Measurements from ENCODE around the gene LEMD2.

The LEMD2 gene

DNA sequence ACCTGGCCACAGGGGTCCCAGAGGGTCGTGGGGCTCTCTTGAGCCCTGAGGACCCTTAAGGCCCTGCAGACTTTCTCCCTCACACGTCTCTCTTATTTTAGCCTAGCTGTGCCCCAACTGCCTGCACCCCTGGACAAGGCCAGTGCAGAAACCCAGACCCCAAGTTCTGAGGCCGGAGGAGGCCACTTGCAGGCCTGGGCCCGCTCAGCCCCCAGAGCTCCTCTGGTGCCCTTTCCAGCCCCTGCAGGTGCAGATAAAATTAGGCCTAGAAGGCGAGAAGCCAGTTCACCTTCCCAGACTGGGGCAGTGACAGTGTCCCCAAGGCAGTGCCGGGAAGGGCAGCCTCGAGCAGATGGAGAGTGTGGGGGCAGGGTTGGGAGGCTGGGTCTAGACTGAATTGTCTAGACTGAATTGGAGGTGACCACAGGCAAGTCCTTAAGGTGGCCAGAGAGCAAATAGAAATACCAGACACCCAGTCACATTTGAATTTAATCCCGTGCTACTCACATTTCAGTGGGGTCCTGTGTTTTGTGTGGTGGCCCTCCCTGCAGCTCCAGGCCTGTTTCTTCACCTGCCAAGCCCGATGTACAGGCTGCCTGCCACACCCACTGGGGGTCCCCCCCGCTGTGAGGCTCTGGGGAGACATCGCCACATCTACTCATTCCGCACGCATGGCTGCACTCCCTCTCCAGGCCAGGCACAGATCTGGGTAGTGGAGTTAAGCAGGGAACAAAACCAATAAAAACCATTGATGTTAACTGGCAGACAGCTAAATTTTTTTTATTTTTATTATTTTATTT lies 33.7 kb downstream of the LEMD2 start:
- no peak overlapping the region for H3K4me3 Mint-ChIP-seq
- no peaks in the 10 kb centered on the region for H3K36me3 Mint-ChIP-seq (ENCODE audit: low read depth)
- H3K4me1 Mint-ChIP-seq (ENCODE audit: low read depth) = no peaks in the 10 kb centered on the region
- no peak for DNase-seq (ENCODE audit: low spot score)
- no peaks in the 10 kb centered on the region for H3K27me3 Mint-ChIP-seq (ENCODE audit: low read depth)
- no peak overlapping the region for H3K27ac Mint-ChIP-seq
- no peaks in the 10 kb centered on the region for H3K9me3 Mint-ChIP-seq

DNA sequence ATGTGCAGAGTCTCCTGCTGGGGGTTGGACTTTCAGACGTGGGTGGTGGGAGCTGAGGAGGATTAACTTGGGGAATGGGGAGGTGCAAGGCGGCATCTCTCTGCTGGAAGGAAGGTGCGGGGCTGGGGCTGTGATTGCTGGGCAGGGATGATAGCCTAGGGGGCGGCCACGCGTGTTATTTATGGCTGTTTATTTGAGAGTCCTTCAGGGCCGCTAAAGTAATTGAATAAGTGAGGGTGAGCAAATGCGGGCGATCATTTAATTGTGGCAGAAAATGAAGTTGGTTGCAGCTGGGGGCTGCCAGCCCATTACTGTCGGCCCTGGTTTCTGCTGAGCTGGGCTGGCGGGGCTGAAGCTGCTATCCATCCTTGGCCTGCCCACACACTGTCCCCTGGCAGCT lies 34.7 kb downstream of the LEMD2 start:
- Mint-ChIP-seq H3K36me3 (ENCODE audit: low read depth) (no peaks in the 10 kb centered on the region), H3K9me3 (no peaks in the 10 kb centered on the region), H3K4me1 (ENCODE audit: low read depth) (no peaks in the 10 kb centered on the region), H3K27ac (no peak overlapping the region), H3K4me3 (no peak overlapping the region), H3K27me3 (ENCODE audit: low read depth) (no peaks in the 10 kb centered on the region)
- DNase-seq (ENCODE audit: low spot score) = no peak

DNA sequence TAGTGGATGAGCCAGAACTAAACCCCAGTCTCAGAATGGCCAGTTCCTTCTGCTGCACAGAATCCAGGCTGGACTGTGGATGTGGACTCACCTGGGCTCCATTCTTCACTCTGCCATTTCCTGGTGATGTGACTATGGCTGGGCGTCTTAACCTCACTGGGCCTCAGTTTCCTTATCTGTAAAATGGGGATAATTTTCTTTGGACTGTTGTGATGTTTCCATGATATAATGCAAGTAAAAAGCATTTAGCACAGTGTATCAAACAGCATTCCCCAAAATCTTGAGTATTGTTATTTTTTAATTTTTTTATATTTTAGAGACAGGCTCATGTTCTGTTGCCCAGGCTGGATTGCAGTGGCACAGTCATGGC lies 36.3 kb downstream of the LEMD2 start:
- Mint-ChIP-seq H3K9me3 (no peaks in the 10 kb centered on the region), H3K27me3 (ENCODE audit: low read depth) (no peaks in the 10 kb centered on the region), H3K4me3 (no peak overlapping the region), H3K36me3 (ENCODE audit: low read depth) (no peaks in the 10 kb centered on the region), H3K4me1 (ENCODE audit: low read depth) (no peaks in the 10 kb centered on the region), H3K27ac (no peak overlapping the region)
- no peak for DNase-seq (ENCODE audit: low spot score)

DNA sequence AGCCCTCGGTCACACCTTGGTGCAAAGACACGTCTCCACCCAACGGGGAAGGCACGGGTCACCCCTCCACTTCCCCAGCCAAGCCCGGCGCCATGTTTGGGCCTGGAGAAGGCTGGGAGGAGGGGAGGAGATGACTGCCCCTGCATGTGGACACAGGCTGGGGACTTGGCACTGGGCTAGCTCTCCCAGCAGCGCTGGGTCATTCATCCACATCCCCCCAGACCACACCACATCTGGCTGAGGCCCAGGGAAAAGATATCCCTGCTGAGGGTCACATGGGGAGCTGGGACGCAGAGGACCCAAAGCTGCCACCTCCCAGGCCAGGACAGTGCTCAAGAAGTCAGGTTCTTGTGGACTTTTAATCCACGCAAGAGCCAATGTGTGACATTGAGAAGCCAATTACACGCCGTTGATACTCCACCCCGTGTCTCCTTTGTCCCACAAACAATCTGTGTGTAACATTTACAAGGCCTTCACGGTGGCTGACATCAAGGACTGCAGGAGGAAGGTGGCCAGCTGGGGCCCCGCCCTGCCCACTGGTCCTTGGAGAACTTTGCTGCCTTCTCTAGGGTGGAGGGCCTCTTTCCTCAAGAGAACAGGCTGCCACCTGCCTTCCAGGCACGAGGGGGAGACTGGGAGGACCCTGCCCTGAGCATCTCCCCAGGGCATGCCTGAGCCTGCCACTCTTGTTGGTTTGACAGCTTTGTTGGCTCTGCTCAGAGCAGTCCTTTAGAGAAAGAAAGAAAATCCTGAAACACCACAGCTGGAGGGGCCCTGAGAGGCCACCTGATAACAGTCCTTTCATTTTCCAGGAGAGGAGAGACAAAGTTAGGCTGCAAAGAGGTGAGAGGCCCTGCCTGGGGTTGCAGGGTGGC lies 36.9 kb downstream of the LEMD2 start:
- H3K4me1 Mint-ChIP-seq (ENCODE audit: low read depth) = no peaks in the 10 kb centered on the region
- no peak overlapping the region for H3K4me3 Mint-ChIP-seq
- no peaks in the 10 kb centered on the region for H3K36me3 Mint-ChIP-seq (ENCODE audit: low read depth)
- no peaks in the 10 kb centered on the region for H3K27me3 Mint-ChIP-seq (ENCODE audit: low read depth)
- no peaks in the 10 kb centered on the region for H3K9me3 Mint-ChIP-seq
- no peak for DNase-seq (ENCODE audit: low spot score)
- H3K27ac Mint-ChIP-seq = no peak overlapping the region

DNA sequence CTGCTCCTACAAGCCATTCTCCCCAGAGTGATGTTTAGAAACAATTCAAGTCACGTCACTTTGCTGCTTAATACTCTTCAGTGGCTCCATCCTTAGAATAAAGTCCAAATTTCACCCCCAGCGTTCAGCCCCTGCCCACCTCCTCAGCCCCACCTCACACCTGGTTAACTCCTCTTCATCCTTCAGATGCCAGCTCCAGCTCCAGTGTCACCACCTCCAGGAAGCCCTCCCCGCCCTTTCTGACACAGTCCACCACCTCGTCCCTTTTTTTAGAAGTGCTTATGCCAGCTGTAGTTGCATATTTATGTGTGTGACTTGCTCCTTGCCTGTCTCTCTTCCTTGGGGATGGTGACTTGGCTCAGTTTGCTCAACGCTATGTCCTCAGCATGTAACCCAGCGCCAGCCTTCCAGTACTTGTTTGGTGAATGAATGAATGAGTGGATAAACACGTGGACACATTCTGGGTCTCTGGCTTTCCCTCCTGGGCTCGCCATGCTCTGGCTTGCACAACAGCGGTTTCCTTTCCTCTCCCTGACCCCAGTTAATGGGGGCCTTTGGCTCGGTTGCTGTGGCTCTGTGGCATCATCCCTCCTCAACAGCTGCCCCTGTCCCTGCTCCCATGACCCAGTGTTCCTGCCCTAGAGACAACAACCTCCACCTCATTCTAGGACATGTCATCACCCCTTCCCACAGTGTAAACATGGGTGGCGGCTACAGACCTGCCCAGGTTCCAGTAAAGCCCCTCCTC lies 38.5 kb downstream of the LEMD2 start:
- Mint-ChIP-seq H3K36me3 (ENCODE audit: low read depth) (no peaks in the 10 kb centered on the region), H3K27me3 (ENCODE audit: low read depth) (no peaks in the 10 kb centered on the region), H3K4me3 (no peak overlapping the region), H3K9me3 (no peaks in the 10 kb centered on the region), H3K27ac (no peak overlapping the region), H3K4me1 (ENCODE audit: low read depth) (no peaks in the 10 kb centered on the region)
- no peak for DNase-seq (ENCODE audit: low spot score)

DNA sequence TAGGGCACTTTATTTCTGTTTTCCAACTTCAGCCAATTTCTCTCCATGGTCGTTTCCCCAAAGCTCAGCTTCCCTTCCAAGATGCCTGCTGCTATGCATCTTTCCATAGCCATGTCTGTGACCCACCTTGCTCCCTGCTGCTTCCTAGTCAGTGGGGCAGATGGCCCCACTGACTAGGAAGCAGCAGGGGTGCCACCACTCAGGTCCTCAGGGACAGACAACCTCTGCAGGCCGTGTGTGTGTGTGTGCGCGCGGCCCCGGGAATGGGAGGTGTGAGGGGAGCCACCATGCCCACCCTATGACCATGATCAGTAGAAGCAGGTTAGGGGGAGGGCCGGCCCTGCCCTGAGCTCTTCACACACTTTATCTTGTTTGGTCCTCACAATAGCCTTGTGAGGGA lies 39.5 kb downstream of the LEMD2 start:
- Mint-ChIP-seq H3K4me3 (no peak overlapping the region), H3K27me3 (ENCODE audit: low read depth) (no peaks in the 10 kb centered on the region), H3K9me3 (no peaks in the 10 kb centered on the region), H3K36me3 (ENCODE audit: low read depth) (no peaks in the 10 kb centered on the region), H3K4me1 (ENCODE audit: low read depth) (no peaks in the 10 kb centered on the region), H3K27ac (no peak overlapping the region)
- DNase-seq (ENCODE audit: low spot score) = no peak

DNA sequence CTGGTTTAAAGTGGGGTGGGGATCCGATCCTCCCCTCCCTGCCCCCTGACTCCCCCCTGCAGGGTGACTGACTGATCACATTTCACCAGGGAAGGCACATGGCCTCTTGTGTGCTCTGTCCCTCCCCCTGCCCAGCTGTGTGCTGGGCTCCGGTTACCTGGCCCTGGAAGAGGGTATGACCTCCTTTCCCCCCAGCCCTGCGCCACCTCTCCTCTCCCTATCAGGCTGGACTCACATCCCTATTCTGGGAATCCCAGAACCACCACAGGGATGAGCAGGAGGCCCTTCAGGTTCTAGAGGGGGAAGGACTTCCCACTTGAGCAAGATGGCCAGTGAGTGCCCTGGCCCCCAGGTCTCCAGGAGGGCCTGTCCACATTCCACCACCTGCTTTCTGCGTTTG lies 40.1 kb downstream of the LEMD2 start:
- no peaks in the 10 kb centered on the region for H3K27me3 Mint-ChIP-seq (ENCODE audit: low read depth)
- H3K4me3 Mint-ChIP-seq = no peak overlapping the region
- no peaks in the 10 kb centered on the region for H3K36me3 Mint-ChIP-seq (ENCODE audit: low read depth)
- no peaks in the 10 kb centered on the region for H3K4me1 Mint-ChIP-seq (ENCODE audit: low read depth)
- DNase-seq (ENCODE audit: low spot score) = no peak
- no peak overlapping the region for H3K27ac Mint-ChIP-seq
- no peaks in the 10 kb centered on the region for H3K9me3 Mint-ChIP-seq

DNA sequence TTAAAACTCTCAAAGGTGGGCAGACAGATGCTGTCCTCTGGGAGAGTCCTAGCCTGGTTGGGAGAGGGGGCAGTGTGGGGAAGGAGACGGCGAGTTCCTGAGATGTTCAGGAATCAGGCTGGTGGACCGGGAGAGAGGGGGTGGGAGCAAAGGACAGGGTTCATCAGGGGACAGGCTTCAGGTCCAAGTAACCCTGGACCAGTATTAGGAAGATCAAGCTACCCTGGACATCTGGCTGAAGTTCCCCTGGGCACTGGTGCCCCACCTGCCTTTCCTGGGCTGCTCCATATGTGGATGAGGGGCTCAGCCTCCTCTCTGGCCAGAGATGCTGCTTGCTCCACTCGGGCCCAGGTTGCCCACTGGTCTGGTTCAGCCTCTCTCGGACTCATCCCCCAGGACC lies 41.1 kb downstream of the LEMD2 start:
- H3K9me3 Mint-ChIP-seq = no peaks in the 10 kb centered on the region
- no peak overlapping the region for H3K27ac Mint-ChIP-seq
- no peaks in the 10 kb centered on the region for H3K36me3 Mint-ChIP-seq (ENCODE audit: low read depth)
- no peak overlapping the region for H3K4me3 Mint-ChIP-seq
- no peak for DNase-seq (ENCODE audit: low spot score)
- H3K4me1 Mint-ChIP-seq (ENCODE audit: low read depth) = no peaks in the 10 kb centered on the region
- H3K27me3 Mint-ChIP-seq (ENCODE audit: low read depth) = peaks cover 2% of the 10 kb centered on the region

DNA sequence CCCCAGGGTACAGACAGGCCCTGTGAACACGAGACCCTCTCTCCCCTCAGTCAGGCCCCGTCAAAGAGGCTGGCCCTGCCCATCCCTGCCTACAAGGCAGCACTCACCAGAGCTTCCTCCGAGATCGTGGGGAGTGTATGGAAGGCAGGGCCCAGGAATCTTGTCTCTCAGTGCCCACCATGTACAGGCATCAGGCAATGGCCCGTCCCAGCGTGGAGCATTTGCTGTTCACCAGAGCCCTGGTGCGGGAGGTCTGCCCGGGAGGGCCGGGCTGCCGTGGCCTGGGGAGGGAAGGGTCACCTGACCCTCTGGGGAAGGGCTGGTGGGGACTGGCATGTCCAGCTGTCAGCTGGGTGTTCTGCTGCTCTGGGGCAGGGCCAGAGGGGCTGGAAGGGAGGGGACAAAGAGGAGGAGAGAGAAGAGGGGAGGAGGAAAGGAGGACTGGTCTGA lies 42.3 kb downstream of the LEMD2 start, which contains the start of gene IP6K3:
TSS of gene IP6K3 (minus strand) at position 255 of the 450 bp plus-strand sequence. CDS start 11,429 bp downstream, outside the sequence.
- Mint-ChIP-seq H3K36me3 (ENCODE audit: low read depth) (no peaks in the 10 kb centered on the region), H3K4me1 (ENCODE audit: low read depth) (no peaks in the 10 kb centered on the region), H3K4me3 (no peak within 1 kb of the TSS), H3K9me3 (no peaks in the 10 kb centered on the region), H3K27ac (no peak within 1 kb of the TSS), H3K27me3 (ENCODE audit: low read depth) (peaks cover 5% of the 10 kb centered on the region)
- no peak for DNase-seq (ENCODE audit: low spot score)

DNA sequence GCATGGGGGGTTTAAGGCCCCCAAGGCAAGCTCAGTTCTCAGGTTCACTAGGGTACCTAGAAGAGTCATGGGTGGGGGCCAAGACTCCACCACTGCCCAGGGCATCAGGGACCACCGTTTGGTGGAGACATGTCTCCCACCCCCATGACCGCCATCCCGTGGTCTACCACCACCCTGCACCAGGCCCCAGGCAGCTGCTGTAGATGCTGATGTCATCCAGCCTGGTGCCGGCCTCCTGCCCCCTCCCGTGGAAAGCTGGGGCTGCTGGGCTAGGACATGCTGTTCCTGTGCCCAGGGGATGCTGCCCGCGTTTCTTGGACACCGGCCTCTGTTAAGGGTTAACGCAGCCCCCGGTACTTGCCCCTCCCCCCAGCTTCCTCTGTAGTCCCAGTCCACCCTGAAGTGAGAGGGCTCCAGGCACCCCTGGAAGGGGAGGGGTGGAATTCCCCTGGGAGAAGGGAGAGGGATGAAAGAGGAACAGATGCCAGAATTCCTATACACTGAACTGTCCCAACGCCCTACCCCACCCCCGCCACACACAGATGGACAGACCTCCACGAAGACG lies 42.8 kb downstream of the LEMD2 start:
- no peak overlapping the region for H3K4me3 Mint-ChIP-seq
- H3K9me3 Mint-ChIP-seq = no peaks in the 10 kb centered on the region
- H3K4me1 Mint-ChIP-seq (ENCODE audit: low read depth) = no peaks in the 10 kb centered on the region
- H3K27me3 Mint-ChIP-seq (ENCODE audit: low read depth) = peaks cover 5% of the 10 kb centered on the region
- no peak for DNase-seq (ENCODE audit: low spot score)
- H3K36me3 Mint-ChIP-seq (ENCODE audit: low read depth) = no peaks in the 10 kb centered on the region
- H3K27ac Mint-ChIP-seq = no peak overlapping the region

DNA sequence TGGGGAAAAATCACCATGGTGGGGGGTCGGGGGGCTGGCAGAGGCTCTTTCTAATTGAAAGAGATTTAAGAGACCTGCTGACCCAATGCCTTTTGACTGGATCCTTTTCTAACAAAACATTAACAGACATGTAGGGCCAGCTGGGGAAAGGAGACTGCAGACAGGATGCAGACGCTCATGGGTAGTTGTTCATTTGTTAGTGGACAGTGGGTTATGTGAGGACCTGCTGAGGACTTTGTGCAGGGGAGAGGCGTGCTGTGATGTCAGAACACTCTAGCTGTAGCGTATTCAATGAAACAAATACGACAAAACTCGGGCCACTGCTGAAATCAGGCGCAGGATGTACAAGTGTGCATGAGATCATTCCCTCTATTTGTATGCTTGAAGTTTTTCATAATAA lies 43.4 kb downstream of the LEMD2 start:
- DNase-seq (ENCODE audit: low spot score) = no peak
- Mint-ChIP-seq H3K27ac (no peak overlapping the region), H3K9me3 (no peaks in the 10 kb centered on the region), H3K36me3 (ENCODE audit: low read depth) (no peaks in the 10 kb centered on the region), H3K4me3 (no peak overlapping the region), H3K4me1 (ENCODE audit: low read depth) (no peaks in the 10 kb centered on the region), H3K27me3 (ENCODE audit: low read depth) (peaks cover 5% of the 10 kb centered on the region)

DNA sequence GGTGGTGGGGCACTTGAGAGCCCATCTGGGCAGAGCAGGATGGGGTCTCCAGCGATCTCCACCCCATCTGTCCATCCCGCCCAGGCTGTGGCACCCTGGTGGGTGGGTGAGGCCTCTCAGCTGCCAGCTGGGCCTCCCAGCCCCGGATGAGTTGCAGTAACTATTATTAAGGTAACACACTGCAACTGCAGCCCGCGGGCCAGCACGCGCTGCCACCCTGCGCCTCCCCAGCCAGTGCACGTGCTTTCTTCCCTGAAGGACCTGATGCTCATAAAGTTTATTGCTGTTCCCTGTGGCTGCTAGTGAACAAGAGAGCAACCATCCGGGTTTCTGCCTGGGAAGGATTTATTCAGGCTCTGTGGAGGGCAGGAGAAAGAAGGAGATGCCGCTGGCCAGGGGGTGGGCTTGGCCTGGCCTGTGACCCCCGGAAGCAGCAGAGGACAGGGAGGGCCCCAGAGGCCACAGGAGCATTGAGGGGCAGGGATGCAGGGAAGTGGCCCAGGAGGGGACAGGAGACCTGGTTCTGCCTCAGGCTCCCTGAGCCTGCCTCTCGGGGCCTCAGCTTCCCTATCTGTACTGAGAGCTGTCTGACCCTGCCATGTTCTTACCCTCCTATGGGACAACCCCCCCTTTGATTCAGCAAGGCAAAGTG lies 43.9 kb downstream of the LEMD2 start:
- Mint-ChIP-seq H3K27ac (no peak overlapping the region), H3K9me3 (no peaks in the 10 kb centered on the region), H3K36me3 (ENCODE audit: low read depth) (no peaks in the 10 kb centered on the region), H3K4me3 (no peak overlapping the region), H3K4me1 (ENCODE audit: low read depth) (no peaks in the 10 kb centered on the region), H3K27me3 (ENCODE audit: low read depth) (peaks cover 5% of the 10 kb centered on the region)
- no peak for DNase-seq (ENCODE audit: low spot score)
